ENCODE measurements around the gene UGT3A2.

UGT3A2 gene

GRCh38 chr5:36007366-36007765 lies 59.3 kb downstream of the UGT3A2 start:
- no peak for DNase-seq (ENCODE audit: low read depth)

GRCh38 chr5:36006163-36006562 lies 60.5 kb downstream of the UGT3A2 start:
- DNase-seq (ENCODE audit: low read depth), result no peak

GRCh38 chr5:36001032-36001431 lies 65.7 kb downstream of the UGT3A2 start:
- no peak for DNase-seq (ENCODE audit: low read depth)

- no peak for DNase-seq (ENCODE audit: low read depth)
Measured at GRCh38 chr5:35999547-35999946, 67.1 kb downstream of the UGT3A2 start.

GRCh38 chr5:35996076-35996475 lies 70.6 kb downstream of the UGT3A2 start:
- DNase-seq (ENCODE audit: low read depth), result no peak

GRCh38 chr5:35990941-35991611 lies 75.6 kb downstream of the UGT3A2 start, which contains the start of gene UGT3A1:
TSS of gene UGT3A1 (minus strand) at chr5:35991390. CDS start at chr5:35991240, 150 bp downstream.
- DNase-seq (ENCODE audit: low read depth), result no peak

- no peak for DNase-seq (ENCODE audit: low read depth)
Measured at GRCh38 chr5:35990520-35990919, 76.2 kb downstream of the UGT3A2 start.

GRCh38 chr5:35988529-35988928 lies 78.2 kb downstream of the UGT3A2 start:
- no peak for DNase-seq (ENCODE audit: low read depth)

GRCh38 chr5:35987776-35988175 lies 78.9 kb downstream of the UGT3A2 start:
- no peak for DNase-seq (ENCODE audit: low read depth)

All from HS-27A (cell line).